NB4 (cell line): ENCODE data around the gene ST13.
"Not testable (repeated sequence)": the region's sequence is repeated elsewhere in the genome, so short reads cannot be mapped to it uniquely, and the experiment has no call there.

Experiments
- DNase-seq: peaks from one replicate; pipeline ENCODE4 v3.0.0; 2010; ENCODE audit warnings: low read depth
- H3K4me3 ChIP-seq: one replicate; pipeline ENCODE4 v1.5.1; 2011; ENCODE audit warnings: mild to moderate bottlenecking, low read depth, low read length, moderate library complexity
- MYC ChIP-seq: IDR thresholded peaks from 2 replicates; pipeline ENCODE4 v1.6.1; 2011; ENCODE audit warnings: low read depth, low read length
- POLR2A ChIP-seq: IDR thresholded peaks from 2 replicates; pipeline ENCODE4 v1.6.1; 2011; ENCODE audit warnings: mild to moderate bottlenecking; ENCODE audit not compliant: insufficient read length; ENCODE audit errors: extremely low read depth
- TF ChIP-seq, protein P1 (sequence below): IDR thresholded peaks from one replicate; pipeline ENCODE4 v1.5.1; 2012; ENCODE audit warnings: low read depth, low read length
- TF ChIP-seq, protein P2 (sequence below): IDR thresholded peaks from 2 replicates; pipeline ENCODE4 v1.6.1; 2011; ENCODE audit warnings: low read depth, low read length

The ST13 gene

DNA sequence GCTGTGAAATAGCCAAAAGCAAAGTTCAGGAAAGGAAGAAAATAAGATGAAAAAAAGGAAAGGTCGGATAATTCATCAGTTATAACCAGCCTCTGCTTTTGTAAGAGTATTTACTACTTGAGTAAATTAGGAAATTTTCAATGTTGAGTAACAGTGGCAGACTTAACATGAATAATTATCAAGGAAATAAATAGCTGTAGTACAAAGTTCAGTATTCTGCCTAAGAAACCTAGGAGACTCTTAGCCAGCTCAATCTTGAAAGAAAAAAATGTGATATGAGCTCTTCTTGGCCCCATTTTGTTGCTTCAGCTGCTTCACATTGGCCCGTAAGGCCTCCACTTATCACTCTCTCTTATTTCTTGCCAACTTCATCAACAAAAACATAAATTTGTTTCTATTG is 22.5 kb upstream of the ST13 start:
- TF ChIP-seq, protein P1, sequence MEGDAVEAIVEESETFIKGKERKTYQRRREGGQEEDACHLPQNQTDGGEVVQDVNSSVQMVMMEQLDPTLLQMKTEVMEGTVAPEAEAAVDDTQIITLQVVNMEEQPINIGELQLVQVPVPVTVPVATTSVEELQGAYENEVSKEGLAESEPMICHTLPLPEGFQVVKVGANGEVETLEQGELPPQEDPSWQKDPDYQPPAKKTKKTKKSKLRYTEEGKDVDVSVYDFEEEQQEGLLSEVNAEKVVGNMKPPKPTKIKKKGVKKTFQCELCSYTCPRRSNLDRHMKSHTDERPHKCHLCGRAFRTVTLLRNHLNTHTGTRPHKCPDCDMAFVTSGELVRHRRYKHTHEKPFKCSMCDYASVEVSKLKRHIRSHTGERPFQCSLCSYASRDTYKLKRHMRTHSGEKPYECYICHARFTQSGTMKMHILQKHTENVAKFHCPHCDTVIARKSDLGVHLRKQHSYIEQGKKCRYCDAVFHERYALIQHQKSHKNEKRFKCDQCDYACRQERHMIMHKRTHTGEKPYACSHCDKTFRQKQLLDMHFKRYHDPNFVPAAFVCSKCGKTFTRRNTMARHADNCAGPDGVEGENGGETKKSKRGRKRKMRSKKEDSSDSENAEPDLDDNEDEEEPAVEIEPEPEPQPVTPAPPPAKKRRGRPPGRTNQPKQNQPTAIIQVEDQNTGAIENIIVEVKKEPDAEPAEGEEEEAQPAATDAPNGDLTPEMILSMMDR = no peak
- TF ChIP-seq, protein P2, sequence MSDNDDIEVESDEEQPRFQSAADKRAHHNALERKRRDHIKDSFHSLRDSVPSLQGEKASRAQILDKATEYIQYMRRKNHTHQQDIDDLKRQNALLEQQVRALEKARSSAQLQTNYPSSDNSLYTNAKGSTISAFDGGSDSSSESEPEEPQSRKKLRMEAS = no peak
- TF ChIP-seq POLR2A = no peak
- TF ChIP-seq MYC = no peak
- DNase-seq = no peak
- H3K4me3 ChIP-seq = no peak overlapping the region

DNA sequence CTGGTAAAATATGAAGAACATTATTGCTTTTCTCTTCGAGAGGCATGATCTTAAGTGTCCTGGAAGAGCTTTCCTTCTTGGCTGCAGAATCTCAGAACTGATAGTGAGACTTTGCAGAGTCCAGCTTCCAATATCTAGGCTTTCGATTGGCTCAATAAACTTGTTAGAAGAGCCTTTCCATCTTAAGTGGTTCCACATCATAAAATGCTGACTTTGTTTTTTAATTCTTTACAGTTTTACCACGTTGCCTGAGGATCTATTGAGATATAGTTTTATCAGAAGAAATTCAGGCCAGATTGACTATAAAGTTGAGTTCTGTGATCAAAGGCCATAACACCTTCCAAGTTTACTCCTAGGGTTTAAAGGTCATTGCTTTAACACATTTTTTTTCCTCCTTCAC is 21.0 kb upstream of the ST13 start:
- H3K4me3 ChIP-seq = no peak overlapping the region
- DNase-seq = no peak
- TF ChIP-seq MYC (no peak), POLR2A (no peak)
- TF ChIP-seq, protein P2 = no peak
- TF ChIP-seq, protein P1 = no peak

DNA sequence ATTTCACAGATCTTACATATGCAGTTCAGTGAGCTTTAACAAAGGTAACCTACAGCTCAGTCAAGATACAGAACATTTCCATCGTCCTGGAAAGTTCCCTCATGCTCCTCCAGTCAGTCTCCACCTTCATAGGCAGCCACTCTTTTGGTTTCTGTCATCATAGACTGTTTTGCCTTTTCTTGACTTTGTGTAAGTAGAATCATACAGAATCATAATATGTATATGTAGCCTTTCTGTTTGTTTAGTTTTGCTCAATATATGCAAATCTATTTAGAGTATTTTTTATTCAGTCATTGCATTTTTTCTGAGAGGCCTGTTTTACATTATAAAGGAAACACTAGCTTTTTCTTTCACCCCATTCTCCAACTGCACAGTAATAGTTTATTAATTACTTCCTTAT is 20.5 kb upstream of the ST13 start:
- TF ChIP-seq, protein P2 = no peak
- H3K4me3 ChIP-seq = no peak overlapping the region
- no peak for DNase-seq

DNA sequence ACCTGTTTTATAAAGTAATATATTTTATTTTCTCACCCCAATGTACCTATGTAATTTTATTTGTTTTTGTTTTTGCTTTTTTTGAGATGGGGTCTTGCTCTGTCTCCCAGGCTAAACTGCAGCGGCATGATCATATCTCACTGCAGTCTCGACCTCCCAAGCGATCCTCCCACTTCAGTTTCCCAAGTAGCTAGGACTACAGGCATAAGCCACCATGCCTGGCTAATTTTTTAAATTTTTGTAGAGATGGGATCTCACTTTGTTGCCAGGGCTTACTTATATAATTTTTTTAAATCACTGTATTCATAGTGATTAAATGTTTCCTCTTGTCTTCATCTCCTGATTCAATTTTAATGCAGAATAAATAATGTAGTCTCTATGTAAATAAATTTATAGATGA is 18.7 kb upstream of the ST13 start:
- no peak for DNase-seq
- TF ChIP-seq, protein P2 = no peak
- TF ChIP-seq POLR2A (no peak), MYC (no peak)
- TF ChIP-seq, protein P1 = no peak
- H3K4me3 ChIP-seq = no peak overlapping the region

DNA sequence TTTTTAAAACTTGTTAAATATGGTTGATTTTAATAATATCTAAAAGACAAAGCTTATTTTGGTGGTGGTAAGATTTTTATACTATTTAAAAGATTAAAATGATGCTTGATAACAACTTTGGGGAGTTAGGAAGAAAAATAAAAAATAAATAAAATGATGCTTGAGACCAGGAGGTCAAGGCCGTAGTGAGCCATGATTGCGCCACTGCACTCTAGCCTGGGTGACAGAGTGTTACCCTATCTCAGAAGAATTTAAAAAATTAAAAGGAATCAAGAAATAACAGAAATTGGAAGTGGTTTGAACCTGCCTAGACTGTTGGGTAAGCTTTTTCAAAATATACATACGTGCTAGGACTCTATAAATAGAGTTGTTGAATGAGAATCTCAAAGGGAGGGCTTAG is 17.6 kb upstream of the ST13 start:
- TF ChIP-seq, protein P1 = no peak
- TF ChIP-seq MYC (no peak), POLR2A (no peak)
- TF ChIP-seq, protein P2 = no peak
- H3K4me3 ChIP-seq = no peak overlapping the region
- no peak for DNase-seq

DNA sequence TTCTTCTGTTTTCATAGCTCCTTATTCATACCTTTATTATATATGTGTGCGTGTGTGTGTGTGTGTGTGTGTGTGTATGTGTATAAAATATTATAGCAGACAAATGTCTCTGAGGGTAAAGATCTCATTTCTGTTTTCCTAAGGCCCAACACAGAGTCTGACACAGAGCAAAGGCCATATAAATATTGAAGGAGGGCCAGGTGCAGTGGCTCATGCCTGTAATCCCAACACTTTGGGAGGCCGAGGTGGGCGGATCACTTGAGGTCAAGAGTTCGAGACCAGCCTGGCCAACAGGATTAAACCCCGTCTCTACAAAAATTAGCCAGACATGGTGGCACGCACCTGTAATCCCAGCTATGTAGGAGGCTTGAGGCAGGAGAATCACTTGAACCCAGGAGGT is 11.9 kb upstream of the ST13 start:
- not testable (repeated sequence) for H3K4me3 ChIP-seq, DNase-seq

DNA sequence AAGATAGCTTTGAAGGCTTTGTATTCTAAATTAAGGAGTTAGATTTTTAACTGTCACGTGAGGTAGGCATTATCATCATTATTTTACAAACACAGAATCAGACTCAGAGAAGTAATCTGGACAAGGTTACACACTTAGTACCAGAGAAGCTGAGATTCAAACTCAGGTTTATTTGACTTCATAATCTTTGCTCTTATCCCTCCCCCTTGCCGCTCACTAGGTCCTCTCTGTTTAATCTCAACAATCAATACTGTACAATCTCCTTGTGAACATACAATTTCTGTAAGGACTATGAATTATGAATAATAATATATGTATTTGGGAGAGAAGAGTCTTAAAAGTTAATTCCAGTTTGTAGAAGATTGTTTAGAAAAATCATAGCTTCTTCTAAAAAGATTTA is 10.7 kb upstream of the ST13 start:
- H3K4me3 ChIP-seq = no peak overlapping the region
- TF ChIP-seq MYC = no peak
- TF ChIP-seq, protein P1 = no peak

More for the DNA sequence above, 10.7 kb upstream of the ST13 start:
- no peak for DNase-seq
